Measurements from ENCODE around the gene UCK2. TPM values are rescaled to one million over a fixed set of nuclear protein-coding genes. Genes with fewer than 3 reads are reported as not detected.

Gene UCK2
- polyA plus RNA-seq, 2 of the 4 experiments (the other 2 are of a cell fraction) = 72.4 to 98.9 TPM

GRCh38 chr1:165828103-165828668 is 772 bp downstream of the UCK2 start:
- TF ChIP-seq MAX (IDR thresholded peaks at IDR 0.05) = peak; percentile 34; the same call in 1 of the 2 replicates
- TF ChIP-seq CEBPB (IDR thresholded peaks at IDR 0.05) = peak; percentile 8 to 54; a peak in 1 of 4 replicates
- peak in 1 of 2 experiments; percentile 5; a peak in 1 of 5 replicates for TF ChIP-seq JUN (IDR thresholded peaks at IDR 0.05)
- TF ChIP-seq NFE2L2 (conservative IDR thresholded peaks at IDR 0.05; ENCODE audit: low read length) = no peak
- TF ChIP-seq MYC (IDR thresholded peaks at IDR 0.05; ENCODE audit: borderline replicate concordance, low read length) = peak; percentile 26
- 0 out of 2 replicates have a peak, but pooled peaks have one; percentile 29 for TF ChIP-seq HDAC2 (IDR thresholded peaks at IDR 0.05)
- TF ChIP-seq KDM5A (IDR thresholded peaks at IDR 0.05) = no peak
- TF ChIP-seq PBX3 (IDR thresholded peaks at IDR 0.05) = no peak
- TF ChIP-seq HMGXB4 (CRISPR knock-in tag; IDR thresholded peaks at IDR 0.05; ENCODE audit: borderline replicate concordance) = no peak
- TF ChIP-seq HEYL (CRISPR knock-in tag; IDR thresholded peaks at IDR 0.05) = no peak
- TF ChIP-seq REST (IDR thresholded peaks at IDR 0.05) = no peak
- no peak for TF ChIP-seq CHD4 (IDR thresholded peaks at IDR 0.05; ENCODE audit: borderline replicate concordance)
- TF ChIP-seq POLR2A (IDR thresholded peaks at IDR 0.05; ENCODE audit: low read length) = peak; percentile 33
- no peak for TF ChIP-seq ATOH8 (CRISPR knock-in tag; IDR thresholded peaks at IDR 0.05; ENCODE audit: low read depth)
- no peak for TF ChIP-seq EP300 (IDR thresholded peaks at IDR 0.05)
- POLR2A ChIA-PET = interaction anchor here (1.1 to 4.0 kb wide), 8 partner anchors 10 to 130 kb away, joined by 3 to 31 read pairs (median 4); partner anchors contain the start of genes ALDH9A1 and TMCO1

GRCh38 chr1:165828669-165829329 is 1.4 kb downstream of the UCK2 start:
- ChIA-PET CTCF (interaction anchor here (0.7 to 3.0 kb wide), 15 partner anchors 13 to 111 kb away, joined by 3 to 28 read pairs (median 4); partner anchors contain the start of gene TMCO1), POLR2A (interaction anchor here (0.6 to 4.0 kb wide), 11 partner anchors 11 to 1010 kb away, joined by 3 to 31 read pairs (median 3); partner anchors contain the start of genes ALDH9A1, POGK and TMCO1)
- no peaks in the 10 kb centered on the region for H3K9me3 ChIP-seq
- peaks cover 28% of the 10 kb centered on the region for H3K4me1 ChIP-seq
- under 1% methylated on average over 19 of the region's 19 CpGs for WGBS (ENCODE audit: missing lambda C conversion rate)
- ATAC-seq = peak; percentile 62 to 80
- H3K4me3 ChIP-seq = peak overlapping the region; percentile 86
- H3K4me2 ChIP-seq = peak overlapping the region; percentile 92
- peak overlapping the region; percentile 83 to 94 for H3K27ac ChIP-seq
- FAIRE-seq = no peak
- peak; percentile 82 to 87 for DNase-seq (ENCODE audit: low read depth in 1 of 2, low spot score in 1 of 2)
- TF ChIP-seq E2F6 (IDR thresholded peaks at IDR 0.05; ENCODE audit: borderline replicate concordance, low read depth) = peak; percentile 79
- 0 out of 5 replicates have a peak, but pooled peaks have one; percentile 13 to 31 for TF ChIP-seq RAD21 (conservative IDR thresholded peaks at IDR 0.05 in 1 of 2, IDR thresholded peaks at IDR 0.05 in 1 of 2)
- peak; percentile 56 for TF ChIP-seq POLR2A (IDR thresholded peaks at IDR 0.05; ENCODE audit: low read length)
- no peak for TF ChIP-seq MAZ (IDR thresholded peaks at IDR 0.05; ENCODE audit: borderline replicate concordance, low read depth, low read length)
- peak; percentile 92 for TF ChIP-seq MYC (IDR thresholded peaks at IDR 0.05; ENCODE audit: borderline replicate concordance, low read length)
- peak; percentile 44 for TF ChIP-seq CHD2 (IDR thresholded peaks at IDR 0.05; ENCODE audit: low read length, partially characterized antibody)
- TF ChIP-seq ATOH8 (CRISPR knock-in tag; IDR thresholded peaks at IDR 0.05; ENCODE audit: low read depth) = 0 out of 2 replicates have a peak, but pooled peaks have one; percentile 5
- TF ChIP-seq EHF (CRISPR knock-in tag; IDR thresholded peaks at IDR 0.05) = no peak
- no peak for TF ChIP-seq ELK1 (IDR thresholded peaks at IDR 0.05; ENCODE audit: low read depth, low read length)
- no peak for TF ChIP-seq SMC3 (IDR thresholded peaks at IDR 0.05)

More at GRCh38 chr1:165828103-165828668, 772 bp downstream of the UCK2 start:
- DNase-seq (ENCODE audit: low read depth in 1 of 2, low spot score in 1 of 2) (peak; percentile 60 to 68), FAIRE-seq (no peak), ATAC-seq (peak; percentile 66 to 75)
- no peaks in the 10 kb centered on the region for H3K9me3 ChIP-seq
- H3K4me3 ChIP-seq = peak overlapping the region; percentile 86
- CTCF ChIA-PET = interaction anchor here (0.7 to 3.0 kb wide), 11 partner anchors 13 to 86 kb away, joined by 3 to 28 read pairs (median 4); partner anchors contain the start of gene TMCO1
- H3K27ac ChIP-seq = peak overlapping the region; percentile 83 to 94
- peak overlapping the region; percentile 92 for H3K4me2 ChIP-seq
- under 1% methylated on average over 44 of the region's 49 CpGs for WGBS (ENCODE audit: missing lambda C conversion rate)
- peaks cover 23% of the 10 kb centered on the region for H3K4me1 ChIP-seq

Data from A549 (cell line).